Transverse colon (tissue), 4 donors: ENCODE results near the gene CDC40. TPM values are rescaled to one million over a fixed set of nuclear protein-coding genes. Genes with fewer than 3 reads are reported as not detected.

ENCODE experiments used
- DNase-seq: peaks from one replicate; pipeline ENCODE4 v3.0.0-alpha.2; 2019
- H3K27ac ChIP-seq, 4 donors: fragments of 200-600 bp; sonication (generic); 2 replicates each; pipeline ENCODE4 v1.5.1; 2016 to 2018; ENCODE audit warnings: inconsistent platforms in 4 of 4
- H3K27me3 ChIP-seq: fragments of 200-600 bp; sonication (generic); 2 replicates; pipeline ENCODE4 v1.5.1; 2017; ENCODE audit warnings: inconsistent platforms
- H3K36me3 ChIP-seq, 4 donors: fragments of 200-600 bp; sonication (generic); 2 replicates each; pipeline ENCODE4 v1.5.1; 2017 to 2019; ENCODE audit warnings: inconsistent platforms in 4 of 4
- H3K4me1 ChIP-seq, 4 donors: fragments of 200-600 bp; sonication (generic); 2 replicates each; pipeline ENCODE4 v1.5.1; 2017 to 2020; ENCODE audit warnings: inconsistent platforms in 4 of 4
- H3K4me3 ChIP-seq, 4 donors: fragments of 200-600 bp; sonication (generic); 1 replicate in 1 of 4; 2 replicates in 3 of 4; pipeline versions ENCODE4 v1.5.1 to v1.6.1; 2017 to 2019; ENCODE audit warnings: inconsistent platforms in 4 of 4
- H3K9me3 ChIP-seq, 2 donors: fragments of 200-600 bp; sonication (generic); 2 replicates each; pipeline ENCODE4 v1.5.1; 2017 to 2019; ENCODE audit warnings: inconsistent platforms in 2 of 2
- CTCF ChIP-seq, 5 experiments: fragments of 200-600 bp in 3 of 5; fragments of 450-650 bp in 2 of 5; sonication (generic) in 3 of 5; IDR thresholded peaks; 1 replicate in 2 of 5; 2 replicates in 3 of 5; pipeline ENCODE4 v1.5.1; 2016 to 2017; ENCODE audit warnings: antibody characterized with exemption in 5 of 5, inconsistent platforms in 3 of 5, mild to moderate bottlenecking in 2 of 5, moderate library complexity in 1 of 5
- EP300 ChIP-seq: sonication (generic); formaldehyde crosslinking; IDR thresholded peaks from one replicate; pipeline ENCODE4 v1.6.1; 2017; ENCODE audit warnings: antibody characterized with exemption, low read depth
- POLR2A ChIP-seq: fragments of 450-650 bp; IDR thresholded peaks from one replicate; pipeline ENCODE4 v1.6.1; 2016; ENCODE audit warnings: antibody characterized with exemption, mild to moderate bottlenecking, moderate library complexity
- POLR2AphosphoS5 ChIP-seq, 3 donors: sonication (generic); formaldehyde crosslinking; IDR thresholded peaks; one replicate each; pipeline ENCODE4 v1.6.1; 2016; ENCODE audit warnings: antibody characterized with exemption in 3 of 3
- WGBS, 2 donors: methylation state at CpG; one replicate each; pipeline ENCODE4 v1.1.5; 2018; ENCODE audit warnings: low coverage in 1 of 2; 5-methylcytosine and 5-hydroxymethylcytosine counted together
- in situ Hi-C, 4 donors: fragments of 200-750 bp; cut with MboI; loops; one replicate each; pipeline versions ENCODE4 v1.15.0 to v1.15.1; 2017; ENCODE audit warnings: low sequenced_read_pairs in 3 of 4, low pct_ligation_motif_present in 1 of 4, low pct_unique_long_range_greater_than_20kb in 1 of 4
- intact Hi-C: fragments of 100-400 bp; cut with DNase I; formaldehyde crosslinking; loops from one replicate; pipeline ENCODE4 v1.15.1; 2023; ENCODE audit warnings: low total_unique reads
- total RNA-seq, 4 donors: library from RNA; depleted of rRNA; stranded (reverse); fragments of >200 nt; gene quantifications; one replicate each; pipeline ENCODE4 v1.1.0, GENCODE V29; 2016

Gene CDC40
- total RNA-seq, 4 donors from 2014 or later = 5.4 to 19.8 (median 17.0) TPM

- intact Hi-C loops = no loop called here
- in situ Hi-C loops = no loop called here
- DNase-seq = no peak
- Histone ChIP-seq H3K27ac (no peak overlapping the region), H3K9me3 (no peaks in the 10 kb centered on the region), H3K27me3 (no peaks in the 10 kb centered on the region), H3K4me1 (no peaks in the 10 kb centered on the region), H3K36me3 (peaks cover 0 to 11% (median 5%) of the 10 kb centered on the region in 4 donors), H3K4me3 (no peak overlapping the region)
- WGBS, 2 donors = 87 to 88% methylated on average over 4 of the region's 4 CpGs
- no peak for TF ChIP-seq EP300
- no peak for TF ChIP-seq POLR2A
Observed at GRCh38 chr6:110195639-110196038, 15.4 kb downstream of the CDC40 start.

GRCh38 chr6:110196874-110197273 is 16.6 kb downstream of the CDC40 start:
- no peak overlapping the region for H3K4me3 ChIP-seq
- WGBS, 2 donors = 88 to 89% methylated on average over 1 of the region's 1 CpG
- no peaks in the 10 kb centered on the region for H3K27me3 ChIP-seq
- H3K9me3 ChIP-seq = no peaks in the 10 kb centered on the region
- no peak for TF ChIP-seq EP300
- no peak for TF ChIP-seq POLR2AphosphoS5 (IDR thresholded peaks at IDR 0.05)
- no peak for TF ChIP-seq CTCF (IDR thresholded peaks at IDR 0.05)
- no peak for TF ChIP-seq POLR2A
- H3K4me1 ChIP-seq = peaks cover 0 to 5% (median 0%) of the 10 kb centered on the region in 4 donors
- H3K36me3 ChIP-seq = peaks cover 0 to 11% (median 5%) of the 10 kb centered on the region in 4 donors
- in situ Hi-C loops = no loop called here
- intact Hi-C loops = no loop called here
- no peak for DNase-seq
- no peak overlapping the region for H3K27ac ChIP-seq

- H3K9me3 ChIP-seq = no peaks in the 10 kb centered on the region
- H3K27me3 ChIP-seq = no peaks in the 10 kb centered on the region
- TF ChIP-seq POLR2A (no peak), POLR2AphosphoS5 (IDR thresholded peaks at IDR 0.05) (no peak), EP300 (no peak), CTCF (IDR thresholded peaks at IDR 0.05) (no peak)
- H3K27ac ChIP-seq = no peak overlapping the region
- peaks cover 0 to 5% (median 0%) of the 10 kb centered on the region in 4 donors for H3K4me1 ChIP-seq
- in situ Hi-C loops = no loop called here
- H3K36me3 ChIP-seq = peaks cover 0 to 13% (median 4%) of the 10 kb centered on the region in 4 donors
- H3K4me3 ChIP-seq = no peak overlapping the region
- no peak for DNase-seq
- intact Hi-C loops = no loop called here
- 98 to 100% methylated on average over 3 of the region's 3 CpGs for whole genome bisulfite sequencing, 2 donors
Observed at GRCh38 chr6:110198561-110198960, 18.3 kb downstream of the CDC40 start.

- in situ Hi-C loops = no loop called here
Observed at GRCh38 chr6:110201151-110201884, 21.1 kb downstream of the CDC40 start.

More at GRCh38 chr6:110201151-110201884, 21.1 kb downstream of the CDC40 start:
- WGBS, 2 donors = 96 to 100% methylated on average over 2 to 3 of the region's 3 CpGs
- Histone ChIP-seq H3K9me3 (no peaks in the 10 kb centered on the region), H3K4me1 (peaks cover 0 to 5% (median 0%) of the 10 kb centered on the region in 4 donors), H3K27ac (no peak overlapping the region), H3K27me3 (no peaks in the 10 kb centered on the region), H3K36me3 (peaks cover 0 to 3% (median 0%) of the 10 kb centered on the region in 4 donors), H3K4me3 (no peak overlapping the region)
- TF ChIP-seq CTCF (IDR thresholded peaks at IDR 0.05) (no peak), POLR2A (no peak), EP300 (no peak), POLR2AphosphoS5 (IDR thresholded peaks at IDR 0.05) (no peak)
- intact Hi-C loops = no loop called here
- no peak for DNase-seq
